ENCODE data around the gene MARCHF6.

DNA sequence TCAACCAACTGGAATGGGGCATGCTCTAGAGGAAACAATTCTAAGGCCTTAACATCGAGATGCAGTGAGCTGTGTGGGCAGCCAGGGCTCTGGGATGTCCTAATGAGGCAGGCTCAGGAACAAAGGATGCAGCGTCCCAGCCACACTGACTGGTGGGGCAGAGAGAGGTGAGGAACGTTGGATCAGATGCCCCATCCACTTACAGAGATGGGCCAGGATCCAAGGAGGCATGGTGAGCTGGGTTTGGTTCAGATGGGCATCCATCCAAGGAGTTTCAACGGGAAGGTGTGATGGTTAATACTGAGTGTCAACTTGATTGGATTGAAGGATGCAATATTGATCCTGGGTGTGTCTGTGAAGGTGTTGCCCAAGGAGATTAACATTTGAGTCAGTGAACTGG, 15.5 kb upstream of the MARCHF6 start:
- TF ChIP-seq, protein P1, sequence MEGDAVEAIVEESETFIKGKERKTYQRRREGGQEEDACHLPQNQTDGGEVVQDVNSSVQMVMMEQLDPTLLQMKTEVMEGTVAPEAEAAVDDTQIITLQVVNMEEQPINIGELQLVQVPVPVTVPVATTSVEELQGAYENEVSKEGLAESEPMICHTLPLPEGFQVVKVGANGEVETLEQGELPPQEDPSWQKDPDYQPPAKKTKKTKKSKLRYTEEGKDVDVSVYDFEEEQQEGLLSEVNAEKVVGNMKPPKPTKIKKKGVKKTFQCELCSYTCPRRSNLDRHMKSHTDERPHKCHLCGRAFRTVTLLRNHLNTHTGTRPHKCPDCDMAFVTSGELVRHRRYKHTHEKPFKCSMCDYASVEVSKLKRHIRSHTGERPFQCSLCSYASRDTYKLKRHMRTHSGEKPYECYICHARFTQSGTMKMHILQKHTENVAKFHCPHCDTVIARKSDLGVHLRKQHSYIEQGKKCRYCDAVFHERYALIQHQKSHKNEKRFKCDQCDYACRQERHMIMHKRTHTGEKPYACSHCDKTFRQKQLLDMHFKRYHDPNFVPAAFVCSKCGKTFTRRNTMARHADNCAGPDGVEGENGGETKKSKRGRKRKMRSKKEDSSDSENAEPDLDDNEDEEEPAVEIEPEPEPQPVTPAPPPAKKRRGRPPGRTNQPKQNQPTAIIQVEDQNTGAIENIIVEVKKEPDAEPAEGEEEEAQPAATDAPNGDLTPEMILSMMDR (IDR thresholded peaks at IDR 0.05): no peak
- no peak for TF ChIP-seq EP300 (IDR thresholded peaks at IDR 0.05)
- no peak for TF ChIP-seq POLR2A (IDR thresholded peaks at IDR 0.05; ENCODE audit: low read depth)
- TF ChIP-seq POLR2AphosphoS5 (IDR thresholded peaks at IDR 0.05): no peak
